Fibroblast of the aortic adventitia (primary cell): ENCODE results near the gene PSMC3IP. TPM values are rescaled to one million over a fixed set of nuclear protein-coding genes. Genes with fewer than 3 reads are reported as not detected.

Source experiments
- DNase-seq: peaks from one replicate; pipeline ENCODE4 v3.0.0-alpha.2; 2010; ENCODE audit warnings: low read depth
- H3K4me3 ChIP-seq: 2 replicates; pipeline ENCODE4 v1.5.1; 2011; ENCODE audit warnings: low read depth, mild to moderate bottlenecking, control low read depth, low read length, moderate library complexity
- CTCF ChIP-seq: IDR thresholded peaks from 2 replicates; pipeline ENCODE4 v1.5.1; 2011; ENCODE audit warnings: mild to moderate bottlenecking, low read length, control low read depth, inconsistent platforms; ENCODE audit not compliant: insufficient read depth
- total RNA-seq: library from RNA; depleted of rRNA; stranded (reverse); fragments of >200 nt; gene quantifications from 2 replicates; pipeline ENCODE4 v1.2.3, GENCODE V29; 2012; ENCODE audit warnings: low replicate concordance

Gene PSMC3IP
- total RNA-seq, 1 donor = 18.3 TPM

GRCh38 chr17:42584880-42585279 lies 7.4 kb upstream of the PSMC3IP start:
- H3K4me3 ChIP-seq = no peak overlapping the region
- DNase-seq = no peak
- no peak for TF ChIP-seq CTCF

- TF ChIP-seq CTCF = no peak
- no peak overlapping the region for H3K4me3 ChIP-seq
- DNase-seq = no peak
These were observed 4.3 kb upstream of the PSMC3IP start for GRCh38 chr17:42581744-42582270.

DNA sequence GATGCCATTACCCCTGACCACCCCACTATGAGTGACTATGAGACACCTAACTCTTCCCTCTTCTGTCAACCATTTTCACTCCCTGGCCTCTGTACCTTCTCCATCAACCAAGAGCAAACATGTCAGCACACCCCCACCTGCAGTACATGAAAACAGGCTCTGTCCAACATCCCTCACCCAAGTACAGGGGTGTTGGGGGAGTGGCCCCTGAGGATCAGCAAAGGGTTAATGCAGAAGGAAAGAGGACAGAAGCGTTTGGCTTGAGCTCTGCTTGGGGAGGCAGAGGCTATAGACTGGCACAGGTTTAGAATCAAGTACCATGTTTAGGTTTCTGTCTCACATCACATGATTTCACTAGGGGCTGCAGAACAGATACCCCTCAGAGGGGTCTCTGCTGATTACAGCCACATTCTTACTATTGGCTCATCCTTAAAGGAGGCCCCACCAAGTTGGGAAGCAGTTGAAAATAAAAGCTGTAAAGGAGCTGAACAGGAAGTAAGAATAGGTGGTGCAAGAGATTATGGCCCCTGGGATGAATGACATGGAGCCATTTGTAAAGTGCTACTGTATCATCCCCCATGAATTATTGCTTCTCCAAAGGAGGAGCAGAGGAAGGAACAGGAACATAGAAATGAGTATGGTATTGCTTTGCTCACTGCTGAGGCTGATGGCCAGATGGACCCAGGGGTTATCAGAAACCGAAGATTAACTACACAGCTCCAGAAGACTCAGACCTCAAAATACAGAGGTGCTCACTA lies 2.4 kb upstream of the PSMC3IP start:
- no peak for DNase-seq
- no peak overlapping the region for H3K4me3 ChIP-seq
- TF ChIP-seq CTCF = no peak

- H3K4me3 ChIP-seq = peak overlapping the region; percentile 75
- DNase-seq = peak; percentile 77
- peak; percentile 79 for TF ChIP-seq CTCF
These were observed 847 bp upstream of the PSMC3IP start for GRCh38 chr17:42578282-42578869.

DNA sequence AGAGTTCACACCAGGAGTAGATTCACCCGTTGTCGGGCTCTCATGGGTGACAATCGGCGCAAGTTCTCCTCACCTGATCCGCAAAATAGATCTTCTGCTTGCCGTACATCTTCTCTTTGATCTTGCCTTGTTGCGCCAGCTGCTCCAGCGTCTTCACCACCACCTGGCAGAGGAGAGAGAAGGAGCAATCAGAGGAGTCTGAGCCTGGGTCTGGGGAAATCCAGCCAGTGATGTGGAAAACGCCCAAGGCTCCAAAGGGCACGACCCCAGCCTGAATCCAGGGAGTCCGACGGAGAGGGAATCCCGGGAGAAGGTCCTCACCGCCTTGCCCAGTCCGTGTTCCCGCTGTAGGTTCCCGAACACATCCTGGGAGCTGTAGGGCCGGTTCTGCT lies 393 bp downstream of the PSMC3IP start:
- TF ChIP-seq CTCF = no peak

GRCh38 chr17:42574463-42574862 lies 3.1 kb downstream of the PSMC3IP start:
- H3K4me3 ChIP-seq = no peak overlapping the region
- no peak for DNase-seq
- TF ChIP-seq CTCF = no peak

More for the DNA sequence above, 393 bp downstream of the PSMC3IP start:
- DNase-seq = no peak
- peak overlapping the region; percentile 69 for H3K4me3 ChIP-seq

DNA sequence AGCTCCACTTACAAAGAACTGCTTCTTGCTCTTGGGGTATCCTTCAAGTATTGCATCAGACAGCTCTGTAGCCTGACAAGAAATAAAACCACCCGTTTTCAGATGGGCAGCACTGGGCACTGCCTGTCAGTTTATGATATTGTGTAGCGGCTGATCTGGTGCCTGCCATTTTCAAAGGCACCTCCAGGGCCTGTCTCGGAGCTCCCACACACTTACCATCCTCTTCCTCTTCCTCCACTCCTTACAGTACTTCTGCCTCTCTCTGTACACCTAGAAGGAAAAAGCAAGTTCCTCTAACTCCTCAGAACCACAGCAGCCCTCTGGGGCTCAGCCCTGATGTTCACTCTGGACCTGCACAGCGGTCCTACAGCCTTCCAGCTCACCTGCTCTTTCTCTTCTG lies 4.4 kb downstream of the PSMC3IP start:
- H3K4me3 ChIP-seq = no peak overlapping the region
- TF ChIP-seq CTCF = no peak
- no peak for DNase-seq
